K562 (cell line): ENCODE results near the gene SLC2A4RG. TPM values are rescaled to one million over a fixed set of nuclear protein-coding genes. Genes with fewer than 3 reads are reported as not detected.

ENCODE experiments used
- ATAC-seq: fragments of 200-7000 bp; cut with Tn5 transposase; 3 replicates; pipeline ENCODE4 v1.9.1; 2020; ENCODE audit warnings: moderate library complexity
- BruUV-seq: library from RNA; stranded (reverse); fragments of 400-500 nt; replicated peaks from 2 replicates; lab custom pipeline; 2021; lab: Mats Ljungman, UMichigan
- CTCF ChIA-PET: fragments of 300-600 bp; formaldehyde crosslinking; extraction: SDS; loops from one replicate; lab custom pipeline; 2021; ENCODE audit warnings: low intra/inter-chr PET ratio; lab: Yijun Ruan, JAX
- POLR2A ChIA-PET: fragments of 300-600, 350-650 bp; sonication (Branson Sonifier 250); formaldehyde crosslinking; extraction: SDS; loops from one replicate; lab custom pipeline; 2021; ENCODE audit warnings: antibody characterized with exemption, inconsistent platforms; lab: Yijun Ruan, JAX
- DNase-seq, 4 experiments: peaks; one replicate each; pipeline versions ENCODE4 v3.0.0 to v3.0.0-alpha.2; 2011 to 2018; ENCODE audit warnings: low spot score in 3 of 4, mixed read lengths in 3 of 4; ENCODE audit errors: extremely low read depth in 1 of 4
- FAIRE-seq: peaks from 2 replicates; lab custom pipeline; 2011; peaks lifted over from hg19 to GRCh38; lab: Jason Lieb, UNC
- H2AFZ ChIP-seq: 2 replicates; pipeline ENCODE4 v1.6.0; 2011; ENCODE audit warnings: low read depth, low read length, control low read depth, inconsistent platforms
- H3K27ac ChIP-seq: fragments of 200-600 bp; 3 replicates; pipeline ENCODE4 v1.8.0; 2011; ENCODE audit warnings: low read depth, mild to moderate bottlenecking, control low read depth, inconsistent platforms, low read length, moderate library complexity, mixed read lengths; ENCODE audit errors: extremely low read depth
- H3K27me3 ChIP-seq, 2 experiments: fragments of 300-600 bp in 1 of 2; 2 replicates in 1 of 2; 3 replicates in 1 of 2; pipeline versions ENCODE4 v1.6.0 to v1.8.0; 2011; ENCODE audit warnings: inconsistent platforms in 2 of 2, low read length in 2 of 2, mild to moderate bottlenecking in 1 of 2, mixed read lengths in 1 of 2, moderate library complexity in 1 of 2; ENCODE audit not compliant: control insufficient read depth in 2 of 2, insufficient read depth in 2 of 2
- H3K36me3 ChIP-seq: fragments of 300-600 bp; 3 replicates; pipeline ENCODE4 v1.8.0; 2011; ENCODE audit warnings: mild to moderate bottlenecking, low read length, inconsistent platforms; ENCODE audit not compliant: control insufficient read depth, insufficient read depth
- H3K4me1 ChIP-seq, 2 experiments: fragments of 200-600 bp in 1 of 2; replicated peaks in 1 of 2; 2 replicates in 1 of 2; 3 replicates in 1 of 2; pipeline versions ENCODE4 v1.5.1 to v1.8.0; 2011; ENCODE audit warnings: inconsistent platforms in 2 of 2, low read length in 2 of 2, mild to moderate bottlenecking in 1 of 2, mixed read lengths in 1 of 2, moderate library complexity in 1 of 2; ENCODE audit not compliant: control insufficient read depth in 2 of 2, insufficient read depth in 2 of 2
- H3K4me2 ChIP-seq: 2 replicates; pipeline ENCODE4 v1.6.1; 2011; ENCODE audit warnings: low read length, control low read depth, inconsistent platforms, mixed read lengths; ENCODE audit not compliant: insufficient read depth
- H3K4me3 ChIP-seq: fragments of 200-600 bp; sonication (generic), shearing (Covaris generic); 2 replicates; pipeline ENCODE4 v1.5.1; 2016; ENCODE audit warnings: control low read depth, inconsistent platforms
- H3K79me2 ChIP-seq: fragments of 200-600 bp; 3 replicates; pipeline ENCODE4 v1.8.0; 2011; ENCODE audit warnings: low read length, inconsistent platforms; ENCODE audit not compliant: control insufficient read depth, insufficient read depth
- H3K9ac ChIP-seq, 2 experiments: 2 replicates each; pipeline versions ENCODE4 v1.6.0 to v1.6.1; 2011; ENCODE audit warnings: low read depth in 2 of 2, low read length in 2 of 2, control low read depth in 1 of 2, inconsistent platforms in 1 of 2, mild to moderate bottlenecking in 1 of 2, mixed read lengths in 1 of 2; ENCODE audit not compliant: insufficient read depth in 1 of 2
- H3K9me1 ChIP-seq: one replicate; pipeline ENCODE4 v1.6.0; 2011; ENCODE audit warnings: inconsistent platforms, mild to moderate bottlenecking, low read length, moderate library complexity; ENCODE audit not compliant: control insufficient read depth, insufficient read depth
- H3K9me3 ChIP-seq: replicated peaks from 2 replicates; pipeline ENCODE4 v1.5.1; 2011; ENCODE audit warnings: low read depth, low read length, inconsistent platforms; ENCODE audit not compliant: control insufficient read depth, insufficient read depth
- H4K20me1 ChIP-seq: replicated peaks from 2 replicates; pipeline ENCODE4 v1.6.1; 2011; ENCODE audit warnings: low read length, inconsistent platforms, mixed read lengths; ENCODE audit not compliant: control insufficient read depth, insufficient read depth
- CHAMP1 ChIP-seq: fragments of 450-650 bp; IDR thresholded peaks from 2 replicates; pipeline ENCODE4 v1.6.1; 2016; ENCODE audit warnings: mild to moderate bottlenecking
- CTBP1 ChIP-seq: fragments of 450-650 bp; IDR thresholded peaks from 2 replicates; pipeline ENCODE4 v1.6.1; 2016; ENCODE audit warnings: borderline replicate concordance
- E2F6 ChIP-seq, 2 experiments: IDR thresholded peaks; 2 replicates each; pipeline ENCODE4 v1.6.1; 2011; ENCODE audit warnings: borderline replicate concordance in 1 of 2, control low read depth in 1 of 2, low read depth in 1 of 2, low read length in 1 of 2, mild to moderate bottlenecking in 1 of 2, mixed read lengths in 1 of 2, moderate library complexity in 1 of 2; ENCODE audit not compliant: insufficient read depth in 1 of 2, insufficient read length in 1 of 2, poor library complexity in 1 of 2, severe bottlenecking in 1 of 2; ENCODE audit errors: extremely low read depth in 1 of 2
- EHMT2 ChIP-seq: fragments of 450-650 bp; IDR thresholded peaks from 2 replicates; pipeline ENCODE4 v1.6.1; 2018; ENCODE audit warnings: antibody characterized with exemption
- GTF2E2 ChIP-seq: fragments of 200-800 bp; sonication (Bioruptor generic); IDR thresholded peaks from 2 replicates; pipeline ENCODE4 v1.6.1; 2016; ENCODE audit warnings: missing genetic modification characterization, missing compliant biosample characterization
- MNT ChIP-seq, 2 experiments: fragments of 450-650 bp; conservative IDR thresholded peaks; 2 replicates each; pipeline ENCODE4 v1.6.1; 2017; ENCODE audit warnings: mild to moderate bottlenecking in 2 of 2, moderate library complexity in 2 of 2
- MYBL2 ChIP-seq, 2 experiments: fragments of 450-650 bp in 1 of 2; sonication (generic) in 1 of 2; formaldehyde crosslinking in 1 of 2; IDR thresholded peaks; 2 replicates each; pipeline versions ENCODE4 v1.6.1 to v1.8.1; 2017 to 2022; ENCODE audit warnings: borderline replicate concordance in 1 of 2, inconsistent platforms in 1 of 2, low read depth in 1 of 2, mild to moderate bottlenecking in 1 of 2, missing genetic modification reagents in 1 of 2, moderate library complexity in 1 of 2
- NR1H2 ChIP-seq: sonication (generic); formaldehyde crosslinking; IDR thresholded peaks from 2 replicates; pipeline ENCODE4 v1.4.0; 2020; ENCODE audit warnings: mild to moderate bottlenecking, missing genetic modification reagents
- NR3C1 ChIP-seq: sonication (generic); formaldehyde crosslinking; IDR thresholded peaks from 2 replicates; pipeline ENCODE4 v1.8.1; 2022; ENCODE audit warnings: missing genetic modification reagents
- POLR2A ChIP-seq: fragments of 450-650 bp; conservative IDR thresholded peaks from 2 replicates; pipeline ENCODE4 v1.6.1; 2016
- POLR2H ChIP-seq: IDR thresholded peaks from 2 replicates; pipeline ENCODE4 v1.6.1; 2016; ENCODE audit warnings: missing genetic modification characterization, low read depth, mild to moderate bottlenecking, control low read depth, missing compliant biosample characterization, moderate library complexity
- RBM22 ChIP-seq: fragments of 200-400 bp; formaldehyde crosslinking; IDR thresholded peaks from 2 replicates; pipeline ENCODE4 v1.6.1; 2018; ENCODE audit warnings: low read length, low read depth; ENCODE audit not compliant: poor library complexity, severe bottlenecking
- RNF2 ChIP-seq: sonication (generic); IDR thresholded peaks from 2 replicates; pipeline ENCODE4 v1.6.1; 2016
- SIX5 ChIP-seq, 2 experiments: IDR thresholded peaks; 2 replicates each; pipeline ENCODE4 v1.6.1; 2011; ENCODE audit warnings: low read length in 2 of 2, borderline replicate concordance in 1 of 2, low read depth in 1 of 2, mild to moderate bottlenecking in 1 of 2, moderate library complexity in 1 of 2; ENCODE audit not compliant: insufficient read depth in 1 of 2
- ZNF263 ChIP-seq: sonication (generic); formaldehyde crosslinking; IDR thresholded peaks from 2 replicates; pipeline ENCODE4 v1.8.0; 2022; ENCODE audit warnings: mild to moderate bottlenecking, missing genetic modification reagents, borderline replicate concordance
- WGBS: fragments of 100-300 bp; shearing (Covaris generic); methylation state at CpG from one replicate; pipeline ENCODE4 v1.1.6; 2016; ENCODE audit warnings: low coverage, mixed read lengths; ENCODE audit not compliant: insufficient coverage; ENCODE audit errors: missing lambda C conversion rate; 5-methylcytosine and 5-hydroxymethylcytosine counted together
- in situ Hi-C: fragments of 300-500 bp; cut with MboI; formaldehyde crosslinking; loops from 4 replicates; pipeline ENCODE4 v1.15.0; 2018; ENCODE audit warnings: inconsistent platforms, mixed read lengths
- intact Hi-C: fragments of 100-400 bp; cut with micrococcal nuclease; formaldehyde crosslinking; loops from 2 replicates; pipeline ENCODE4 v1.14.2; 2022
- polyA plus RNA-seq, 8 experiments: library from polyadenylated mRNA; depleted of rRNA in 4 of 8; stranded (reverse) in 5 of 8; unstranded in 3 of 8; fragments of >200 nt; fragmentation: Nextera tagmentation in 2 of 8; fragmentation: Illumina TruSeq in 1 of 8; extraction: Ambion mirVana in 2 of 8; extraction: Trizol in 1 of 8; gene quantifications; 2 replicates each; pipeline versions ENCODE4 v1.2.1 to v1.2.3, GENCODE V29; 2011 to 2014; ENCODE audit warnings: inconsistent platforms in 1 of 8, missing spikeins in 1 of 8
- total RNA-seq, 7 experiments: library from RNA; depleted of rRNA in 6 of 7; stranded (reverse); fragments of >200 nt in 6 of 7; fragmentation: Illumina TruSeq in 2 of 7; extraction: Trizol in 2 of 7; gene quantifications; 2 replicates each; pipeline versions ENCODE4 v1.2.1 to v1.2.3, GENCODE V29; 2011 to 2021; ENCODE audit warnings: low replicate concordance in 1 of 7

SLC2A4RG gene
- total and polyA plus RNA-seq, 9 of the 15 experiments (the other 6 are each of a cell fraction or from before 2014, with no cell fraction given): 0.34 to 97.3 (median 26.5) TPM

GRCh38 chr20:63696306-63696627 lies 43.3 kb upstream of the SLC2A4RG start (continued):
- no peak for TF ChIP-seq E2F6 (IDR thresholded peaks at IDR 0.05; ENCODE audit: borderline replicate concordance in 1 of 2, extremely low read depth in 1 of 2, insufficient read depth in 1 of 2, insufficient read length in 1 of 2, low read depth in 1 of 2, low read length in 1 of 2, poor library complexity in 1 of 2, severe bottlenecking in 1 of 2)
- TF ChIP-seq EHMT2: no peak
- no peak for TF ChIP-seq ZNF263 (CRISPR knock-in tag)

GRCh38 chr20:63696628-63697356 lies 42.8 kb upstream of the SLC2A4RG start, which contains the start of gene TNFRSF6B:
TNFRSF6B (plus strand) TSS chr20:63696652; CDS start chr20:63696768, 116 bp downstream.
- H3K27ac ChIP-seq: no peak within 1 kb of the TSS
- in situ Hi-C loops (no loop called here), intact Hi-C loops (no loop called here)
- 90% methylated on average over 34 of the region's 52 CpGs for WGBS
- ChIA-PET POLR2A (interaction anchor here (0.7 to 3.1 kb wide), 3 partner anchors 11 to 168 kb away, joined by 3 to 27 read pairs (median 4); partner anchors contain the start of genes ARFRP1, TPD52L2 and ZGPAT), CTCF (no interaction called here)
- no peaks in the 10 kb centered on the region for H3K9me1 ChIP-seq
- no peak within 1 kb of the TSS for H3K4me3 ChIP-seq
- H4K20me1 ChIP-seq: no peaks in the 10 kb centered on the region; the same call in 1 of the 2 replicates
- peaks cover 9 to 80% of the 10 kb centered on the region in 2 experiments for H3K4me1 ChIP-seq
- H3K36me3 ChIP-seq: peaks cover 26% of the 10 kb centered on the region; the same call in 2 of the 3 replicates
- FAIRE-seq (no peak), ATAC-seq (no peak), DNase-seq (peak in 1 of 4 experiments; percentile 17)
- no peaks in the 10 kb centered on the region for H3K9me3 ChIP-seq
- no peaks in the 10 kb centered on the region for H3K79me2 ChIP-seq
- peak within 1 kb of the TSS in 1 of 2 experiments; percentile 36; a peak in 1 of 4 replicates for H3K9ac ChIP-seq
- no TSS peak for BruUV-seq
- H2AFZ ChIP-seq: no peak within 1 kb of the TSS
- H3K4me2 ChIP-seq: no peak within 1 kb of the TSS
- no peaks in the 10 kb centered on the region for H3K27me3 ChIP-seq
- TF ChIP-seq RNF2 (no peak), CTBP1 (no peak), GTF2E2 (tag) (no peak), NR3C1 (CRISPR knock-in tag) (no peak), MNT (conservative IDR thresholded peaks at IDR 0.05) (no peak), POLR2A (peak; percentile 49), NR1H2 (no peak), MYBL2 (IDR thresholded peaks at IDR 0.05; ENCODE audit: low read depth) (no peak), MYBL2 (CRISPR knock-in tag; IDR thresholded peaks at IDR 0.05; ENCODE audit: borderline replicate concordance) (no peak), SIX5 (IDR thresholded peaks at IDR 0.05; ENCODE audit: borderline replicate concordance in 1 of 2, insufficient read depth in 1 of 2, low read depth in 1 of 2, low read length in 2 of 2) (no peak), POLR2H (tag) (no peak), CHAMP1 (no peak), RBM22 (peak; percentile 90)
